ENCODE results near the gene FOXA2. TPM values are rescaled to one million over a fixed set of nuclear protein-coding genes. Genes with fewer than 3 reads are reported as not detected.

FOXA2 gene
- total and polyA plus RNA-seq, 12 donors = not detected

- WGBS, 4 donors = 4 to 8% (median 7%) methylated on average over 13 of the region's 13 CpGs
- Histone ChIP-seq H3K4me1 (replicated peaks in 1 of 2) (no peaks in the 10 kb centered on the region), H3K27ac (no peak overlapping the region), H3K27me3 (peaks cover 65% of the 10 kb centered on the region), H3K36me3 (replicated peaks in 1 of 2) (no peaks in the 10 kb centered on the region), H3K9me3 (replicated peaks in 1 of 3) (no peaks in the 10 kb centered on the region), H3K4me3 (no peak overlapping the region)
- DNase-seq = no peak
- intact Hi-C loops (cut with DNase I) = no loop called here
- TF ChIP-seq, protein P1, sequence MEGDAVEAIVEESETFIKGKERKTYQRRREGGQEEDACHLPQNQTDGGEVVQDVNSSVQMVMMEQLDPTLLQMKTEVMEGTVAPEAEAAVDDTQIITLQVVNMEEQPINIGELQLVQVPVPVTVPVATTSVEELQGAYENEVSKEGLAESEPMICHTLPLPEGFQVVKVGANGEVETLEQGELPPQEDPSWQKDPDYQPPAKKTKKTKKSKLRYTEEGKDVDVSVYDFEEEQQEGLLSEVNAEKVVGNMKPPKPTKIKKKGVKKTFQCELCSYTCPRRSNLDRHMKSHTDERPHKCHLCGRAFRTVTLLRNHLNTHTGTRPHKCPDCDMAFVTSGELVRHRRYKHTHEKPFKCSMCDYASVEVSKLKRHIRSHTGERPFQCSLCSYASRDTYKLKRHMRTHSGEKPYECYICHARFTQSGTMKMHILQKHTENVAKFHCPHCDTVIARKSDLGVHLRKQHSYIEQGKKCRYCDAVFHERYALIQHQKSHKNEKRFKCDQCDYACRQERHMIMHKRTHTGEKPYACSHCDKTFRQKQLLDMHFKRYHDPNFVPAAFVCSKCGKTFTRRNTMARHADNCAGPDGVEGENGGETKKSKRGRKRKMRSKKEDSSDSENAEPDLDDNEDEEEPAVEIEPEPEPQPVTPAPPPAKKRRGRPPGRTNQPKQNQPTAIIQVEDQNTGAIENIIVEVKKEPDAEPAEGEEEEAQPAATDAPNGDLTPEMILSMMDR (IDR thresholded peaks at IDR 0.05) = no peak
Measured at GRCh38 chr20:22566876-22567658, 17.3 kb downstream of the FOXA2 start.

GRCh38 chr20:22563062-22563965 lies 21.1 kb downstream of the FOXA2 start:
- intact Hi-C loops (cut with DNase I) = no loop called here
- no peak overlapping the region for H3K4me3 ChIP-seq
- 7 to 14% (median 9%) methylated on average over 7 of the region's 7 CpGs for WGBS, 4 donors
- H3K27me3 ChIP-seq = peaks cover 69% of the 10 kb centered on the region
- H3K4me1 ChIP-seq (replicated peaks in 1 of 2) = no peaks in the 10 kb centered on the region
- no peak for DNase-seq
- H3K36me3 ChIP-seq (replicated peaks in 1 of 2) = no peaks in the 10 kb centered on the region
- TF ChIP-seq POLR2A (IDR thresholded peaks at IDR 0.05) = no peak
- TF ChIP-seq, protein P1 (IDR thresholded peaks at IDR 0.05) = no peak
- H3K9me3 ChIP-seq (replicated peaks in 1 of 3) = no peaks in the 10 kb centered on the region
- H3K27ac ChIP-seq = no peak overlapping the region

DNA sequence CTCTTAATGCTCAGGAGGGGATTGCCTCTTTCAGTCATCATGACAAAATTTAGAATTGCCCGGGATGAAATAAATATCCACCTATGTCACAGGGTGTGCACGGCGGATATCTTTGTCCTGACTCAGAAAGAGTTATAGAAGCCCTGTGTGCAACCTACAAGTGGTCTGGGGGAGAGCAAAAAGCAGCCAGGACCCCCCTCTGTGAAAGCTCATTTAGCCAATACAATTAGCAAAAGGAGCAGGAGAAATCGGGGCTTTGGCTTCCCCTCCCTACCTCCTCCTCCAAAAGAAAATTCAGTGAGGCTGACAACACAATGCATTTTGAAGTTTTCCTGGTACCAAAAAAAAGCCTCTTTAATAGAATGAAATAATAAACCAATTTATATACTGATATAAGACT lies 21.8 kb downstream of the FOXA2 start:
- no peak overlapping the region for H3K4me3 ChIP-seq
- intact Hi-C loops (cut with DNase I) = no loop called here
- TF ChIP-seq POLR2A (IDR thresholded peaks at IDR 0.05) = no peak
- TF ChIP-seq, protein P1 (IDR thresholded peaks at IDR 0.05) = no peak
- no peaks in the 10 kb centered on the region for H3K4me1 ChIP-seq (replicated peaks in 1 of 2)
- no peak for DNase-seq
- no peaks in the 10 kb centered on the region for H3K9me3 ChIP-seq (replicated peaks in 1 of 3)
- WGBS, 4 donors = 4 to 19% (median 9%) methylated on average over 4 of the region's 4 CpGs
- H3K27ac ChIP-seq = no peak overlapping the region
- H3K27me3 ChIP-seq = peaks cover 68% of the 10 kb centered on the region
- H3K36me3 ChIP-seq (replicated peaks in 1 of 2) = no peaks in the 10 kb centered on the region

DNA sequence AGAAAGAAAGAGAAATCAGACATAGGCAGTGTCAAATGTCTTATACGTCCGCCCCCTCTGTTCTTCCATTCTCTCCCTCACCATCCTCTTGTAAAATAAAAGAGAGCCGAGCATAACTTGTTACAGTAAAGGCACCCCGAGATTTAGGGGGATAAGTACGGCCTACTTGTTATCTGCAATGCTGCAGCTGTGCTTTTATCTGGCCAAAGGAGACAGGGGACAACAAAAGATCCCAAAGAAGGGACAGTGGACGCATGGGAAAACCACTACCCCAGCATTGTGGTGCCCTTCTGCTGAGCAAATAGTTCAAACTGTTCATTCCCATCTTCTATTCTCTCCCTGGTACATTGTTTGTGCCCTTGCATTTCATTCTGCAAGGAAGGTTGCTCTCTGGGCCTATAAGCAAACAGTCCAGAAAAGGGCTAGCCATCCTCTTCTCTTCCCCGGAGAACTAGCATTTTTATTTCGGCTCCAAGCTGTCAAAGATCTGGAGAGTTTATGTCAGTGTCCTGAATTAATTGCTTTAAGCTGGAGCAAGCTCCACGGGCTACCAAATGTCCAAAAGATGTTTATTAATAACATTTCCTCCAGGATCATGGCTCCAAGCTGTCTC lies 22.3 kb downstream of the FOXA2 start:
- Histone ChIP-seq H3K4me3 (no peak overlapping the region), H3K9me3 (replicated peaks in 1 of 3) (no peaks in the 10 kb centered on the region), H3K36me3 (replicated peaks in 1 of 2) (no peaks in the 10 kb centered on the region), H3K27me3 (peaks cover 64% of the 10 kb centered on the region), H3K27ac (no peak overlapping the region), H3K4me1 (replicated peaks in 1 of 2) (no peaks in the 10 kb centered on the region)
- TF ChIP-seq, protein P1 (IDR thresholded peaks at IDR 0.05) = no peak
- no peak for TF ChIP-seq POLR2A (IDR thresholded peaks at IDR 0.05)
- no peak for DNase-seq
- WGBS, 4 donors = 15 to 26% (median 19%) methylated on average over 9 of the region's 9 CpGs
- intact Hi-C loops (cut with DNase I) = no loop called here
